Tibial nerve (tissue), 4 donors: Measurements from ENCODE around the gene PHETA1.

Experiments used
- CTCF ChIP-seq, 5 experiments: fragments of 200-600 bp in 3 of 5; fragments of 450-650 bp in 2 of 5; sonication (generic) in 3 of 5; IDR thresholded peaks; one replicate each; pipeline ENCODE4 v1.5.1; 2016 to 2019; ENCODE audit warnings: antibody characterized with exemption in 5 of 5, mild to moderate bottlenecking in 3 of 5, moderate library complexity in 2 of 5
- EP300 ChIP-seq, 2 donors: sonication (generic); formaldehyde crosslinking; IDR thresholded peaks; one replicate each; pipeline ENCODE4 v1.6.1; 2017; ENCODE audit warnings: antibody characterized with exemption in 2 of 2, mild to moderate bottlenecking in 1 of 2
- POLR2A ChIP-seq, 2 donors: fragments of 450-650 bp; IDR thresholded peaks; one replicate each; pipeline ENCODE4 v1.6.1; 2017; ENCODE audit warnings: antibody characterized with exemption in 2 of 2, mild to moderate bottlenecking in 2 of 2, moderate library complexity in 2 of 2

- TF ChIP-seq POLR2A (IDR thresholded peaks at IDR 0.05) = no peak
- TF ChIP-seq CTCF (IDR thresholded peaks at IDR 0.05) = no peak
- no peak for TF ChIP-seq EP300 (IDR thresholded peaks at IDR 0.05)
Observed at GRCh38 chr12:111353026-111353425, 15.9 kb downstream of the PHETA1 start.
